ENCODE data around the gene SULT1E1. TPM values are rescaled to one million over a fixed set of nuclear protein-coding genes. Genes with fewer than 3 reads are reported as not detected.

SULT1E1 gene
- total and polyA plus RNA-seq, 7 donors: 0.05 TPM; not detected in 6

DNA sequence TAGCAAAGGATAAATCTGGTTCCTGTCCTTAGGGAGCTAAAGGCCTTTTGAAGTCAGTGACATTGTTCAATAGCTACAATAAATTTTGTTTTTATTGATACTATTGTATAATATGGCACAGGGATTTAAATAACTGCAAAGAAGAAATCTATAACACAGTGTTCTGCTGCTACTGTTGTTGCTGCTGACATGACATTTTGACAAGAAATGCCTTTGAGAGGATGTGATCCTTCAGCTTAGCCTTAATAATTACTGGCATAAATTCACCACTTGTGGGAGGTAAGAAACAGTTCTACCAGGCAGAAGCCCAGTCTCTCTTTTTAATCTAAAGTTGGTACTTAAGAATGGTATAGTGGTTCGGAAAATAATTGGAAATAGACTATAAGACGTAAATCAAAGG lies 4.1 kb downstream of the SULT1E1 start:
- no peak for DNase-seq
- no peak overlapping the region for H3K27ac ChIP-seq
- no peaks in the 10 kb centered on the region for H3K27me3 ChIP-seq (ENCODE audit: insufficient read depth in 3 of 3, low read length in 2 of 3)
- WGBS, 3 donors: 82 to 94% (median 91%) methylated on average over 2 of the region's 2 CpGs
- no peak for ATAC-seq
- no peak overlapping the region for H3K4me3 ChIP-seq
- no peaks in the 10 kb centered on the region for H3K9me3 ChIP-seq
- no peaks in the 10 kb centered on the region for H3K36me3 ChIP-seq (ENCODE audit: insufficient read depth in 1 of 2, low read depth in 1 of 2)
- TF ChIP-seq, protein P1, sequence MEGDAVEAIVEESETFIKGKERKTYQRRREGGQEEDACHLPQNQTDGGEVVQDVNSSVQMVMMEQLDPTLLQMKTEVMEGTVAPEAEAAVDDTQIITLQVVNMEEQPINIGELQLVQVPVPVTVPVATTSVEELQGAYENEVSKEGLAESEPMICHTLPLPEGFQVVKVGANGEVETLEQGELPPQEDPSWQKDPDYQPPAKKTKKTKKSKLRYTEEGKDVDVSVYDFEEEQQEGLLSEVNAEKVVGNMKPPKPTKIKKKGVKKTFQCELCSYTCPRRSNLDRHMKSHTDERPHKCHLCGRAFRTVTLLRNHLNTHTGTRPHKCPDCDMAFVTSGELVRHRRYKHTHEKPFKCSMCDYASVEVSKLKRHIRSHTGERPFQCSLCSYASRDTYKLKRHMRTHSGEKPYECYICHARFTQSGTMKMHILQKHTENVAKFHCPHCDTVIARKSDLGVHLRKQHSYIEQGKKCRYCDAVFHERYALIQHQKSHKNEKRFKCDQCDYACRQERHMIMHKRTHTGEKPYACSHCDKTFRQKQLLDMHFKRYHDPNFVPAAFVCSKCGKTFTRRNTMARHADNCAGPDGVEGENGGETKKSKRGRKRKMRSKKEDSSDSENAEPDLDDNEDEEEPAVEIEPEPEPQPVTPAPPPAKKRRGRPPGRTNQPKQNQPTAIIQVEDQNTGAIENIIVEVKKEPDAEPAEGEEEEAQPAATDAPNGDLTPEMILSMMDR (IDR thresholded peaks at IDR 0.05): no peak
- intact Hi-C loops (cut with DNase I): no loop called here
- no peaks in the 10 kb centered on the region for H3K4me1 ChIP-seq

DNA sequence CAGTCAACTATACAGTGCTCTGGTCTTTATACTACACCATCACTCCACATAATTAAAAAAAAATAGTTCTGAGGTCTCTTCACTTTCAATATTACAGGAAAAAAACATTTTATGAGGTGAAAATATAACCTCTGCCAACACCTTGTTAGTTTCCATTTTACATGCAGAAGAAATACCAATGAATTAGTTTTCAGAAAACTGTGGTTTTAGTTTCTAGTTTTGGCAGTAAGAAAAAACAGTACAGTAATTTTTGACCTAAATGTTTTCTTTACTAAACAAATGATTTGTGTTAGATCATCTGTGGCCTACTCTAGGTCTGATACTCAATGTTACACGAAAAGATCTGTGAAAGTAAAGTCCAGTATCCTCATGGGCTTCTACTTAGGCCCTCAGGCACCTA lies 10.0 kb downstream of the SULT1E1 start:
- Histone ChIP-seq H3K4me3 (no peak overlapping the region), H3K36me3 (ENCODE audit: insufficient read depth in 1 of 2, low read depth in 1 of 2) (no peaks in the 10 kb centered on the region), H3K4me1 (no peaks in the 10 kb centered on the region), H3K27me3 (ENCODE audit: insufficient read depth in 3 of 3, low read length in 2 of 3) (no peaks in the 10 kb centered on the region), H3K27ac (no peak overlapping the region), H3K9me3 (no peaks in the 10 kb centered on the region)
- intact Hi-C loops (cut with DNase I): no loop called here
- TF ChIP-seq, protein P1 (IDR thresholded peaks at IDR 0.05): no peak
- ATAC-seq (no peak), DNase-seq (no peak)
- WGBS, 3 donors: 50 to 65% (median 56%) methylated on average over 1 of the region's 1 CpG

DNA sequence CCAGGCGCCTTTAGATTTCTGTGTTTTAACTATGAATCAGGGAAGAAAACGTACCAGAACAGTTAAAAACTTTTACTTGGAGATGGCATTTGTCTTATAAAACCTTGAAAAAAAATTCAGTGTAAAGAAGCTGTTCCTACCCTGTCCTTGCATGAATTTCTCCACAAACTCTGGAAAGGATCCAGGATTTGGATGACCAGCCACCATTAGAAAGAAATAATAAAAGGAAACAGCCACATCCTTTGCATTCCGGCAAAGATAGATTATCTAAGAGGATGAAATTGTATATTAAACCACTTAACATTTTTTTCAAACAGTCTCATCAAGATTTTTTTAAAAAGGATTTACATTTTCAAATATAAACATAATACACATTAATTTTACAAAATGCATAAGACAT lies 10.6 kb downstream of the SULT1E1 start:
- 62 to 65% (median 64%) methylated on average over 3 of the region's 3 CpGs for WGBS, 3 donors
- Histone ChIP-seq H3K27ac (no peak overlapping the region), H3K4me1 (no peaks in the 10 kb centered on the region), H3K9me3 (no peaks in the 10 kb centered on the region), H3K27me3 (ENCODE audit: insufficient read depth in 3 of 3, low read length in 2 of 3) (no peaks in the 10 kb centered on the region), H3K4me3 (no peak overlapping the region), H3K36me3 (ENCODE audit: insufficient read depth in 1 of 2, low read depth in 1 of 2) (no peaks in the 10 kb centered on the region)
- DNase-seq (no peak), ATAC-seq (no peak)
- intact Hi-C loops (cut with DNase I): no loop called here
- TF ChIP-seq, protein P1 (IDR thresholded peaks at IDR 0.05): no peak

DNA sequence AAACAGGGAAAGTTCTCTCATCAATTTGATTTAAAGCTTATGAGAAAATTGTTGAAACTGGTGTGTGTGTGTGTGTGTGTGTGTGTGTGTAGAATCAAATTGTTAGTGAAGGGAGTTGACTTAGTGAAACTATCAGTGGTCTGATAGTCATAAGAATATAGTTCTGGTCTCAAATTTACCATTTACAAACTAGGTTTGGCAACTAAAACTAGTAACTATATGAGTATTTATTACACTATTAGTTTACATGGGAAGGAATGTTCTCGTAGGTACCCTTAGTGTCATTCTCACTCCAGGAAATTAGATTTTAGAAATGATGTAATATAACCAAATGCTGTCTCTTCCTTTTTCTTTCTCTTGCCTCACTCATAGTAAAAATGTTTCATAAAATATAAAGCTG lies 11.9 kb downstream of the SULT1E1 start:
- TF ChIP-seq, protein P1 (IDR thresholded peaks at IDR 0.05): no peak
- ATAC-seq (no peak), DNase-seq (no peak)
- no peaks in the 10 kb centered on the region for H3K4me1 ChIP-seq
- no peaks in the 10 kb centered on the region for H3K9me3 ChIP-seq
- H3K27me3 ChIP-seq (ENCODE audit: insufficient read depth in 3 of 3, low read length in 2 of 3): no peaks in the 10 kb centered on the region
- WGBS, 3 donors: 70 to 86% (median 85%) methylated on average over 1 of the region's 1 CpG
- no peak overlapping the region for H3K4me3 ChIP-seq
- H3K27ac ChIP-seq: no peak overlapping the region
- no peaks in the 10 kb centered on the region for H3K36me3 ChIP-seq (ENCODE audit: insufficient read depth in 1 of 2, low read depth in 1 of 2)
- intact Hi-C loops (cut with DNase I): no loop called here

DNA sequence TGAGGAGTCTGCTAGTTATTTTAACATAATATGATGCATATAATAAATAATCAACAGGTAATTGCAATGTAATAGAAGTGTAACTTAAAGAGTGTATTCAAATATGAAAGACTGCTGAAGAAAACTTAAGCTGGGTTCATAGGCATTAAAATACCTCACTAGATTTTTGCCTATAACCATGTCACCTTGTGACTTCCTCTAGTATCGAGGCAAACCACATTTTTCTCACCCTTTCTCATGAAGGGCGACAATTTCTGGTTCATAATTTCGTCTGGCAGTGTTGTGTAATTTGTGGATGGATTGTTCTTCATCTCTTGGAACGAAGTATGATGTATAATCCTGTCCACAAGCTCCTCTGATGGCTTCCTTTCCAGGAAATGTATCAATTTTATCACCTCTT lies 16.0 kb downstream of the SULT1E1 start:
- no peak overlapping the region for H3K27ac ChIP-seq
- intact Hi-C loops (cut with DNase I): no loop called here
- TF ChIP-seq, protein P1 (IDR thresholded peaks at IDR 0.05): no peak
- 54 to 72% (median 69%) methylated on average over 4 of the region's 4 CpGs for WGBS, 3 donors
- no peaks in the 10 kb centered on the region for H3K27me3 ChIP-seq (ENCODE audit: insufficient read depth in 3 of 3, low read length in 2 of 3)
- H3K9me3 ChIP-seq: no peaks in the 10 kb centered on the region
- no peaks in the 10 kb centered on the region for H3K36me3 ChIP-seq (ENCODE audit: insufficient read depth in 1 of 2, low read depth in 1 of 2)
- H3K4me1 ChIP-seq: no peaks in the 10 kb centered on the region
- ATAC-seq (no peak), DNase-seq (no peak)
- no peak overlapping the region for H3K4me3 ChIP-seq
